Upper lobe of right lung (tissue), 1 donor: Measurements from ENCODE around the gene ATAD5. TPM values are rescaled to one million over a fixed set of nuclear protein-coding genes. Genes with fewer than 3 reads are reported as not detected.
A peak's percentile ranks its signal among the peaks of the same experiment; 100 is the strongest.
"Not testable (repeated sequence)": the region's sequence is repeated elsewhere in the genome, so short reads cannot be mapped to it uniquely, and the experiment has no call there.

ENCODE experiments used
- ATAC-seq: fragments of 200-7000 bp; cut with Tn5 transposase; one replicate; pipeline ENCODE4 v1.9.1; 2020; ENCODE audit warnings: mild to moderate bottlenecking, moderate library complexity
- DNase-seq: peaks from one replicate; pipeline ENCODE4 v3.0.0-alpha.2; 2020
- H3K27ac ChIP-seq: fragments of 200-600 bp; one replicate; pipeline ENCODE4 v1.8.0; 2022
- H3K27me3 ChIP-seq: fragments of 200-600 bp; one replicate; pipeline ENCODE4 v1.8.0; 2022; ENCODE audit warnings: mild to moderate bottlenecking
- H3K36me3 ChIP-seq: fragments of 200-600 bp; one replicate; pipeline ENCODE4 v1.8.0; 2022
- H3K4me1 ChIP-seq: fragments of 200-600 bp; one replicate; pipeline ENCODE4 v1.8.0; 2022
- H3K4me3 ChIP-seq: fragments of 200-600 bp; one replicate; pipeline ENCODE4 v1.8.0; 2022; ENCODE audit warnings: mild to moderate bottlenecking
- H3K9me3 ChIP-seq: fragments of 200-600 bp; one replicate; pipeline ENCODE4 v1.8.0; 2022
- intact Hi-C: fragments of 100-400 bp; cut with DNase I; formaldehyde crosslinking; loops from one replicate; pipeline ENCODE4 v1.11.0; 2022
- total RNA-seq: library from RNA; stranded (reverse); fragmentation: NEBNext Ultra II Directional; extraction: Animal tissue kit (Norgen Biotek cat#: 25700); gene quantifications from one replicate; pipeline ENCODE4 v1.2.1, GENCODE V29; 2021
- TF ChIP-seq, protein P1 (sequence below): fragments of 200-600 bp; IDR thresholded peaks from one replicate; pipeline ENCODE4 v1.8.0; 2022; ENCODE audit warnings: antibody characterized with exemption
- donor health status: DM: no; HTN: yes; CAD: no; lungs with severe emphysema.

Gene ATAD5
- total RNA-seq, 1 donor from 2014 or later, result 1.1 TPM

GRCh38 chr17:30929081-30929633, 97.4 kb downstream of the ATAD5 start:
- DNase-seq (peak; percentile 31), ATAC-seq (no peak)
- intact Hi-C loops, result no loop called here
- no peaks in the 10 kb centered on the region for H3K9me3 ChIP-seq
- no peaks in the 10 kb centered on the region for H3K27me3 ChIP-seq
- H3K27ac ChIP-seq, result no peak overlapping the region
- no peak overlapping the region for H3K4me3 ChIP-seq
- H3K4me1 ChIP-seq, result no peaks in the 10 kb centered on the region
- TF ChIP-seq, protein P1, sequence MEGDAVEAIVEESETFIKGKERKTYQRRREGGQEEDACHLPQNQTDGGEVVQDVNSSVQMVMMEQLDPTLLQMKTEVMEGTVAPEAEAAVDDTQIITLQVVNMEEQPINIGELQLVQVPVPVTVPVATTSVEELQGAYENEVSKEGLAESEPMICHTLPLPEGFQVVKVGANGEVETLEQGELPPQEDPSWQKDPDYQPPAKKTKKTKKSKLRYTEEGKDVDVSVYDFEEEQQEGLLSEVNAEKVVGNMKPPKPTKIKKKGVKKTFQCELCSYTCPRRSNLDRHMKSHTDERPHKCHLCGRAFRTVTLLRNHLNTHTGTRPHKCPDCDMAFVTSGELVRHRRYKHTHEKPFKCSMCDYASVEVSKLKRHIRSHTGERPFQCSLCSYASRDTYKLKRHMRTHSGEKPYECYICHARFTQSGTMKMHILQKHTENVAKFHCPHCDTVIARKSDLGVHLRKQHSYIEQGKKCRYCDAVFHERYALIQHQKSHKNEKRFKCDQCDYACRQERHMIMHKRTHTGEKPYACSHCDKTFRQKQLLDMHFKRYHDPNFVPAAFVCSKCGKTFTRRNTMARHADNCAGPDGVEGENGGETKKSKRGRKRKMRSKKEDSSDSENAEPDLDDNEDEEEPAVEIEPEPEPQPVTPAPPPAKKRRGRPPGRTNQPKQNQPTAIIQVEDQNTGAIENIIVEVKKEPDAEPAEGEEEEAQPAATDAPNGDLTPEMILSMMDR, result no peak
- no peaks in the 10 kb centered on the region for H3K36me3 ChIP-seq

DNA sequence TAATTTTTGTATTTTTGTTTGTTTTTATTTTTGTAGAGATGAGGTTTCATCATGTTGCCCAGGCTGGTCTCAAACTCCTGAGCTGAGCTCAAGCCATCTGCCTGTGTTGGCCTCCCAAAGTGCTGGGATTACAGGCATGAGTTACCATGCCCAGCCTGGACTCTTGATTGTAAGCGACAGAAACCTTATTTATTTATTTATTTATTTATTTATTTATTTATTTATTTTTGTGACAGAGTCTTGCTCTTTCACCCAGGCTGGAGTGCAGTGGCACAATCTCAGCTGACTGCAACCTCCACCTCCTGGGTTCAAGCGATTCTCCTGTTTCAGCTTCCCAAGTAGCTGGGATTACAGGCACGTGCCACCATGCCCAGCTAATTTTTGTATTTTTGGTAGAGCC, 98.1 kb downstream of the ATAD5 start:
- intact Hi-C loops, H3K36me3 ChIP-seq, H3K4me1 ChIP-seq, ATAC-seq, H3K27me3 ChIP-seq, H3K9me3 ChIP-seq, H3K27ac ChIP-seq, H3K4me3 ChIP-seq: not testable (repeated sequence)
- DNase-seq, result peak; percentile 10

GRCh38 chr17:30930495-30930894, 98.7 kb downstream of the ATAD5 start:
- TF ChIP-seq, protein P1, result no peak
- no peaks in the 10 kb centered on the region for H3K4me1 ChIP-seq
- H3K36me3 ChIP-seq, result no peaks in the 10 kb centered on the region
- ATAC-seq (no peak), DNase-seq (peak; percentile 10)
- no peaks in the 10 kb centered on the region for H3K27me3 ChIP-seq
- H3K4me3 ChIP-seq, result no peak overlapping the region
- H3K9me3 ChIP-seq, result no peaks in the 10 kb centered on the region
- intact Hi-C loops, result no loop called here
- no peak overlapping the region for H3K27ac ChIP-seq

DNA sequence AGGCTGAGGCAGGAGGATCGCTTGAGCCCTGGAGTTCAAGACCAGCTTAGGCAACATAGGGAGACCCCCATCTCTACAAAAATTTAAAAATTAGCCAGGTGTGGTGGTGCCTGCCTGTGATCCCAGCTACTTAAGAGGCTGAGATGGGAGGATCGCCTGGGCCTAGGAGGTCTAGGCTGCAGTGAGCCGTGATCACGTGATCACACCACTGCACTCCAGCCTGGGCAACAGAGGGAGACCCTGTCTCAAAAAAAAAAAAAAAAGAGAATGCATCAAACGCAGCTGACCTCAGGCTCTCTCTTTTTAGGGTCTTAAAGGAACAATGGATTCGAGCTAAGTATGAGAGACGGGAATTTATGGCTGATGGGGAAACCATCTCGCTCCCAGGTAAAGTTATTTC, 99.8 kb downstream of the ATAD5 start:
- intact Hi-C loops, H3K36me3 ChIP-seq, H3K27me3 ChIP-seq, ATAC-seq, H3K4me3 ChIP-seq, H3K9me3 ChIP-seq, DNase-seq, H3K4me1 ChIP-seq, H3K27ac ChIP-seq: not testable (repeated sequence)

DNA sequence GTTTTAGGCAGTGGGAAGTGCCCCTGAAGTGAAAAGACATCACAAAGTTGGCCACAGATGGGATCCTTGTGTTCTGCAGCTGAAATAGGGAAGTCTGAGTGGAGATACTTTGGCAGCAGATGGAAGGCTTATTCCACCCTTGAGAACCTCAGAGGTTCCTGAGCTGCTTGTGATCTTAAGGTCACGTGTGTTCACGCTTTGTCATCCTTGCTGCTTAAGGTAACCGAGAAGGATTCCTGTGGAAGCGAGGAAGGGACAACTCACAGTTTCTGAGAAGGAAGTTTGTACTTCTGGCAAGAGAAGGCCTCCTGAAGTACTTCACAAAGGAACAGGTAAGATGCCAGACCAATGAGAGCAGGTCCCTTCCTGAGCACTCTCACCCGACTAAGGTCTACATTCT, 102.2 kb downstream of the ATAD5 start:
- Histone ChIP-seq H3K4me3 (no peak overlapping the region), H3K27ac (no peak overlapping the region), H3K36me3 (no peaks in the 10 kb centered on the region), H3K4me1 (no peaks in the 10 kb centered on the region), H3K27me3 (no peaks in the 10 kb centered on the region), H3K9me3 (no peaks in the 10 kb centered on the region)
- intact Hi-C loops, result no loop called here
- ATAC-seq, result peak; percentile 84
- TF ChIP-seq, protein P1, result no peak
- no peak for DNase-seq

GRCh38 chr17:30939051-30939689, 107.4 kb downstream of the ATAD5 start:
- DNase-seq (no peak), ATAC-seq (no peak)
- Histone ChIP-seq H3K36me3 (no peaks in the 10 kb centered on the region), H3K9me3 (no peaks in the 10 kb centered on the region), H3K4me1 (no peaks in the 10 kb centered on the region), H3K4me3 (no peak overlapping the region), H3K27ac (peak overlapping the region; percentile 14), H3K27me3 (no peaks in the 10 kb centered on the region)
- TF ChIP-seq, protein P1, result no peak
- intact Hi-C loops, result no loop called here
